HG03045 (cell line): ENCODE measurements around the gene HERC5.
"Not testable (repeated sequence)": the region's sequence is repeated elsewhere in the genome, so short reads cannot be mapped to it uniquely, and the experiment has no call there.

Source experiments
- ATAC-seq: cut with Tn5 transposase; IDR thresholded peaks from one replicate; pipeline ENCODE4 v1.9.1; 2021; ENCODE audit warnings: mild to moderate bottlenecking, moderate library complexity; ENCODE audit not compliant: unreplicated experiment

HERC5 gene

DNA sequence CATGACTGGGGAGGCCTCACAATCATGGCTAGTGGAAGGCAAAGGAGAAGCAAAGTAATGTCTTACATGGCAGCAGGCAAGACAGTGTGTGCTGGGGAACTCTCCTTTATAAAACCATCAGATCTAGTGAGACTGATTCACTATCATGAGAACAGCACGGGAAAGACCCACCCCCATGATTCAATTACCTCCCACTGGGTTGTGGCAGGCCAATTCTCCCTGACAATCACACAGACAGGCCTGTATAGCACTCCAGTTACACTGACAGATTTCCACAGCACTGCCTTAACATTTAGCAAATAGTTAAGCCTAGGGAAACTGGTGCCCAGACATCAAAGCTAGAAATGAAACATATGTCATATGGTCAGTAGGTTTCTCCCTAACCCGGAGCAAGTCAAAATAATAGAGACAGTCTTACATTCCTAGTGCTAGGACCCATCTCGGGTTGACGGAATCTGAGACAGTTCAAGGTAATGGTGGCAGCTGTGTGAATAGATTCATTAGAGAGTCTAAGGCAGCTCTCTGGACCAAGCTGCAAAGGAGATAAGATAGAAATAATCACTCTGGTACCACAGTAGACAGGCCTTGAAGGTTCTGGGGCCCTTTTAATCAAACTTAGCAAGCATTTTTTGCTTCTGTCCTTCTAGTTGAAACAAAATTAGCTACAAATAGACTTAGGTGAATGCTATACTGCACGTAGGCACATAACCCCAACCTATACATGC, 9.4 kb upstream of the HERC5 start:
- no peak for ATAC-seq

DNA sequence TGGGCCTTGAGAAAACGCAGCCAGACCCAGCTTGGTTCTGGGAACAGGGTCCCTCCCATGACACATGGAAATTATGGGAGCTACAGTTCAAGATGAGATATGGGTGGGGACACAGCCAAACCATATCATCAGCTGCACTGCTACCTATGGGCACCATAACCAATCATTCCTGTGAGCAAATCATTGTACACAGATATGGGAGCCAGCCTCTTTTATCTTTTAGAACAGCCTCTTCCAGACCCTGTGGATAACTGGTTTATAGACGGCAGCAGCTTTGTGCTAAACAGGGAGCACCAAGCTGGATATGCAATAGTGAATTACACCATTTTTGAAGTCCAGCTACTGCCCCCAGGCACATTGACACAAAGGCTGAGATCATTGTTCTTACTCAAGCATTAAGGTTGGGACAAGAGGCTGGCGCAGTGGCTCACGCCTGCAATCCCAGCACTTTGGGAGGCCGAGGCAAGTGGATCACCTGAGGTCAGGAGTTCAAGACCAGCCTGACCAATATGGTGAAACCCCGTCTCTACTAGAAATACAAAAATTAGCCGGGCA, 8.6 kb upstream of the HERC5 start:
- ATAC-seq = not testable (repeated sequence)

- no peak for ATAC-seq
Measured at GRCh38 chr4:88448889-88449288, 8.0 kb upstream of the HERC5 start.

GRCh38 chr4:88449290-88449689, 7.6 kb upstream of the HERC5 start:
- no peak for ATAC-seq

DNA sequence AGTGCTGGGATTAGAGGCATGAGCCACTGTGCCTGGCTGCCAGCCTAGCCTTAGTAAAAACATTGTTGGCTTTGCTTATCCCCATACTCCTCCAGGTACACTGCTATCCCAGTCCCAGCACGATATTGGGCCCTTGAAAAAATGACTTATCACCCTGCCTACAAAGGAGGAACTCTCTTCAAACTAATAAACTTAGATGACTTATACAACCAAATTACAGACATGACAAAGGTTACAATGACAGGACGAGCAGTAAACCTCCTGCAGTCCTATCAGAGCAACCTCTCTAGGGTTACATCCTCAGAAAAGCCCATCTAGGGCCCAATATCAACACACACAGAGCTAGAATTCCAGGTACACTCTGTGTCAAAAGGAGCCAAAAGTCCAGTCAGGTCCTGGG, 5.7 kb upstream of the HERC5 start:
- no peak for ATAC-seq

DNA sequence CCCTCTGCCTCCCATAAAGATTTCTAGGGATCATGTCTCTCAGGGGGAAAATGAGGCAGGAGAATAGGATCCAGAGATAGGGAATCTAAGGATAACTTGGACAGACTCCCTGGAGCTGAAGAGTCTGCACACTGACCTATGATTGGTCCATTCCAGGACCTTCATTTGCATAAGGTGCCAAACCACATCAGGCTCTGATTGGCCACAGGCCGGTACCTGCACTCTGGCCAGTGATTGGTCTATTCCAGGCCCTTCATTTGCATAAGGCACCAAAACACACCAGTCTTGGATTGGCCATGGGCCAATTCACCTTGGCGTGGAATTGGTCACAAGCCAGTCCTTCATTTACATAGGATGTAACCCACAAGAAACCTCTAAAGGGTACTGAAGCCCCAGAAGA, 4.0 kb upstream of the HERC5 start:
- no peak for ATAC-seq

- ATAC-seq = peak; percentile 48
Measured at GRCh38 chr4:88457307-88458103, 586 bp downstream of the HERC5 start.

DNA sequence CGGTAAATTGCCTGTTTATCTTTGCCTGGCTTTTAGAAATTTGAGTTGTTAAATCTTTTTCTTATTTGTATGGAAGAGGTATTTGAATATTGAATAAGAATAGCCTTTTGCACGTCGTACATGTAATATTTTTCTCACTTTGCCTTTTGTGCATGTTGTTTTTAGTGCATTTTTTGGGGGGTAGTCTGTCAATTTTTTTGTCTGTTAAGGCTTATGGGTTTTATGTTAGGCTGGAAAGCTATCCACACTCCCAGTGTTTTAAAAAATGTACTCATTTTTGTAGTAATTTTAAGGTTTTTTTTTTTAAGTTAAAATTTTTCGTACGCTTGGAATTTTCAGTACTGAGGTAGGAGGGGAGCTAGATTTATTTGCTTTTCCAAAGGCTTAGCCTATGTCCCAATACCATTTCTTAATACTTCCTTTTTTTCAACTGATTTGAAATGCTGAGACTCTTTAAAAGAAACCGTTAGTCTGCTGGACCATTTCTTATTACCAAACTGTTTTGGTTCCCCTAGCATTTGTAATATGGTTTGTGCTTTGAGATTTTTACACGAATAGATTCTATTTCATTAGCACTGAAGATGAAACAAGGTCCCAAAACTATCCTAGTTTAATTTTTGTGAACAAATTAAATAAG, 1.3 kb downstream of the HERC5 start:
- ATAC-seq = no peak

GRCh38 chr4:88465653-88466192, 8.8 kb downstream of the HERC5 start:
- no peak for ATAC-seq

- ATAC-seq = no peak
Measured at GRCh38 chr4:88467392-88467791, 10.5 kb downstream of the HERC5 start.

GRCh38 chr4:88477229-88477860, 20.4 kb downstream of the HERC5 start:
- no peak for ATAC-seq

- ATAC-seq = no peak
Measured at GRCh38 chr4:88478247-88478646, 21.3 kb downstream of the HERC5 start.

GRCh38 chr4:88481537-88481936, 24.6 kb downstream of the HERC5 start:
- no peak for ATAC-seq

DNA sequence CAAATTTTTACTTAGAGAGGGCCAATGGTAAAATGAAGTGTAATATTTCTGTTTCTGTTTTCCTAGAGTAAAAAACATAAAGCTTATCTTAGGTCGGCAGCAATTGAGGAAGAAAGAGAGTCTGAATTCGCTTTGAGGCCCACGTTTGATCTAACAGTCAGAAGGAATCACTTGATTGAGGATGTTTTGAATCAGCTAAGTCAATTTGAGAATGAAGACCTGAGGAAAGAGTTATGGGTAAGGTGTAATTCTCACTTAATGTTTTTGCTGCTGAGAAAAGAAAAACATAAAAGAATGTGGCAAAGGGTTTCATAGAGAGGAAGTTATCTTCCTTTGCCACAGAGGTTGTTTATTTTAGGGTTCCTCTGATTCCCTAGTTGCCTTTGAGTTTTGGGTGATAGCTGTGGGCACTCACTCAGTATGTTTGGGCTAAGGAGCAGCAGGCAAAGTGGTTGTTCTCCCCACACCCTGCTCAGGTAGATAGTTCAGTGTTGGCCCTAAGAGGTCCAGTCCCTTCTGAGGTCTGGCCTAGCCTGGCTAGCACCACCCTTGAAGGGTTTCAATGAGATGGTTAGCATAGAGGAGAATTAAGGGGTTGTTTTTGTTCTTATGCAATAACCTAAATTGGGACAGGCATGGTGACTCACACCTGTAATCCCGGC, 32.3 kb downstream of the HERC5 start:
- ATAC-seq = no peak

DNA sequence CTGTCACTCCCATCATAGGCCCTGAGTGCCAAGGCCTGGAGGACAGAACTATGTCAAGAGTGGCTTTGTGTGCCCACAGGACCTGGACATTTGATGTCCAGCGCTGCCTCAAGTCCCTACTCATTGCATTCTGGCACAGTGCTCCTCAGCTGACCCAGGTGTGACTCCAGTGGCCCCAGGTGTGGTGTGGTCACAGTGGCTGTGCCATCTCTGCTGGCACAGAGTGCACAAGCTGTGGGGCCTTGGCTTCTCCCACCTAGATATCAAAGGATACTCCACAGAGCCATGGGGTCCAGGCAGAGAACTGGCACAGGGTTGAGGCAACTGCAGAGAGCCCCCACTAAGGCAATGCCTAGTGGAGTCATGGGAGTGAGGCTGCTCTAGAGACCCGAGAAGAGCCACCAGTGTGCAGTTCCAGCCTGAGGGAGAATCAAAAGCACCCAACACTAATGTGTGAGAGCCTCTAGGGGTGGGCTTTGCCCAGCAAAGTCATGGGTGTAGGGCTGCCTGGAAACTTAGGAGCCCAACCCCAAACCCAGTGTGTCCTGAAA, 41.0 kb downstream of the HERC5 start:
- ATAC-seq = no peak

GRCh38 chr4:88503344-88503743, 46.4 kb downstream of the HERC5 start:
- no peak for ATAC-seq

DNA sequence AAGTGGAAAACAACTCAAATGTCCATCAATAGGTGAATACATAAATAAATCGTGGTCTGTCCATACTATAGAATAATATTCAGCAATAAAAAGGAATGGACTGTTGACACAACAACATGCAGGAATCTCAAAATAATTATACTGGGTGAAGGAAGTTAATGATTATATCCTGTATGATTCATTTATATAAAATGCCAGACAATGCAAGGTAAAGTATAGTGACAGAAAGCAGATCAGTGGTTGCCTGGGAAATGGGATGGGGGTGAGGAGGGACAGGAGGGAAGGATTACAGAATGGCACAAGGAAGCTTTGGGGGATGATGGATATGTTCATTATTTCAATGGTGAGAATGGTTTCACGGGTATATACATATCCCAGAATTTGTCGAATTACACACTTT, 54.3 kb downstream of the HERC5 start:
- no peak for ATAC-seq

DNA sequence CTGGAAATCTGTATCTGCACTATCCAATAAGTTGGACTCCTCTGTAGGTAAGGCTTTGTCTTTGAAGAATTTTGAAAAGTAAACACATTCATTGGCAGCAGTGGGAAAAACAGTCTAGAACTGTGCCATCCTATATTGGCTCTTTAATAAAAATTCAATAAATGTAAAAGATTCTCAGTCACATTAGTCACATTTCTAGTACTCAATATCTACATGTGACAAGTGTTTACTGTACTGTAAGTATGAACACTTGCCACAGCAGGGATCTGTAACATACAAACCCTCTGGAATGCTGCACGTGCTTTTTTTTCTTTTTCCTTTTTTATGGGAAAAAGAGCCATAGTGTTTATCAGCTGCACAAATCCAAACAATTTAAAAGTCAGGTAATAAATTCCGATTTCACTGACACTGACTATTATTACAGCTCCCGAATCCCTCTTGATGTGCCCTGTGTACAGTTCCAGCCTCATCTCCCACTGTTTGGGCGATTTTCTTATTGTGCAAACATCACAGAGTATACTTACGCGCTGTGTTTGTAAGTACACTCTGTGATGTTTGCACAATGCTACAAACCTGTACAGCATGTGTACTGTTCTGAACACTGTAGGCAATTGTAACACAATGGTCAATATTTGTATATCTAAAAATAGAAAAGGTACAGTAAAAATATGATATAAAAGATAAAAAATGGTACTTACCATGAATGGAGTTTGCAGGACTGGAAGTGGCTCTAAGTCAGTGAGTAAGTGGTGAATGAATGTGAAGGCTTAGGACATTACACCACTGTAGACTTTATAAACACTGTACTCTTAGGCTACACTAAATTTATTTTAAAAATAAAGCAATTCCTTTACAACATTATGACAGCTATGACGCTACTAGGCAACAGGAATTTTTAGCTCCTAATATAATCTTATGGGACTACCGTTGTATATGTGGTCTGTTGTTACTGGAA, 57.9 kb downstream of the HERC5 start:
- ATAC-seq = no peak

- no peak for ATAC-seq
Measured at GRCh38 chr4:88516746-88517145, 59.8 kb downstream of the HERC5 start.
